Smooth muscle cell (in vitro differentiated cells): ENCODE results near the gene CLC. TPM values are rescaled to one million over a fixed set of nuclear protein-coding genes. Genes with fewer than 3 reads are reported as not detected.

Source experiments
- DNase-seq: peaks from one replicate; lab custom pipeline; 2025; ENCODE audit not compliant: unreplicated experiment; lab: John Stamatoyannopoulos, UW
- H2AFZ ChIP-seq: fragments of 200-600 bp; sonication (generic); 2 replicates; pipeline ENCODE4 v1.6.0; 2016; ENCODE audit warnings: antibody characterized with exemption, low read depth, mild to moderate bottlenecking
- H3F3A ChIP-seq: fragments of 200-600 bp; sonication (generic); 2 replicates; pipeline ENCODE4 v1.6.0; 2017; ENCODE audit warnings: antibody characterized with exemption, low read depth
- H3K27ac ChIP-seq: fragments of 200-600 bp; sonication (generic); 2 replicates; pipeline ENCODE4 v1.5.1; 2016; ENCODE audit warnings: low read depth, mild to moderate bottlenecking
- H3K27me3 ChIP-seq: fragments of 200-600 bp; sonication (generic); 2 replicates; pipeline ENCODE4 v1.6.1; 2016; ENCODE audit warnings: low read depth, mild to moderate bottlenecking
- H3K36me3 ChIP-seq: fragments of 200-600 bp; sonication (generic); 2 replicates; pipeline ENCODE4 v1.5.1; 2016; ENCODE audit warnings: low read depth
- H3K4me1 ChIP-seq: fragments of 200-600 bp; sonication (generic); 2 replicates; pipeline ENCODE4 v1.5.1; 2016; ENCODE audit warnings: low read depth
- H3K4me2 ChIP-seq: fragments of 200-600 bp; sonication (generic); 2 replicates; pipeline ENCODE4 v1.6.0; 2016; ENCODE audit warnings: mild to moderate bottlenecking
- H3K4me3 ChIP-seq: fragments of 200-600 bp; sonication (generic); 2 replicates; pipeline ENCODE4 v1.5.1; 2016; ENCODE audit warnings: mild to moderate bottlenecking
- H3K79me2 ChIP-seq: fragments of 200-600 bp; sonication (generic); 2 replicates; pipeline ENCODE4 v1.6.0; 2016; ENCODE audit warnings: low read depth, mild to moderate bottlenecking
- H3K9ac ChIP-seq: fragments of 200-600 bp; sonication (generic); 2 replicates; pipeline ENCODE4 v1.6.0; 2016; ENCODE audit warnings: low read depth
- H3K9me3 ChIP-seq: fragments of 200-600 bp; sonication (generic); replicated peaks from 2 replicates; pipeline ENCODE4 v1.5.1; 2016; ENCODE audit warnings: low read depth
- H4K20me1 ChIP-seq: fragments of 200-600 bp; sonication (generic); 2 replicates; pipeline ENCODE4 v1.6.0; 2016; ENCODE audit warnings: low read depth
- CTCF ChIP-seq: fragments of 200-600 bp; sonication (generic); IDR thresholded peaks from 2 replicates; pipeline ENCODE4 v1.5.1; 2017; ENCODE audit warnings: borderline replicate concordance, mild to moderate bottlenecking, antibody characterized with exemption; ENCODE audit not compliant: insufficient read depth, poor library complexity, severe bottlenecking
- WGBS: methylation state at CpG from one replicate; pipeline ENCODE4 v1.1.7; 2016; ENCODE audit warnings: low lambda C conversion rate; 5-methylcytosine and 5-hydroxymethylcytosine counted together
- polyA plus RNA-seq: library from polyadenylated mRNA; unstranded; fragments of >200 nt; fragmentation: Nextera tagmentation; extraction: Ambion mirVana; gene quantifications from 2 replicates; pipeline ENCODE4 v1.2.1, GENCODE V29; 2016
- small RNA-seq: library from RNA; depleted of rRNA; stranded (forward); fragments of <200 nt; gene quantifications from one replicate; pipeline ENCODE3, GENCODE V24; 2014
- total RNA-seq: library from RNA; depleted of rRNA; stranded (reverse); fragments of >200 nt; gene quantifications from 2 replicates; pipeline ENCODE4 v1.2.3, GENCODE V29; 2014

The CLC gene
- total and polyA plus RNA-seq, 2 experiments from 2014 or later, result not detected

DNA sequence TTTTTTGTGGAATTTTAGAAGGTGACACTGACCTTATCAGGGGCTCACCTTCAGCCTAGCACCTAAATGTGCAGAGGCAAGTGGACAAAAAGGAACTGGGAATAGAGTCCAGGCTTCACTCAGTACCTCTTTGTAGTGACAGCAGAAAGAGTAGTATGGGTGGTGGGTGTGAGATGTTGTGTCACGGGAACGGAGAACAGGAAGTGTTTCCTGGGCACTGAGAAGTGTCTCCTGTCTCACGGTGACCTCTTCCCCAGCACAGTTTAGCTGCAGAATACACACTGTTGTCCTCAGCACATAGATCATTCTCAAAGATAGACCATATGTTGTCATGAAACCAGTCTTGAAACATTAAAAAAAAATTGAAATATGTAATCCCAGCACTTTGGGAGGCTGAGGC is 51.1 kb downstream of the CLC start:
- Histone ChIP-seq H2AFZ (no peak overlapping the region), H3F3A (no peaks in the 10 kb centered on the region), H3K27me3 (no peaks in the 10 kb centered on the region), H3K36me3 (no peaks in the 10 kb centered on the region), H3K9ac (no peak overlapping the region), H3K4me1 (no peaks in the 10 kb centered on the region), H3K79me2 (no peaks in the 10 kb centered on the region), H3K4me2 (no peak overlapping the region), H3K4me3 (no peak overlapping the region), H4K20me1 (no peaks in the 10 kb centered on the region), H3K27ac (no peak overlapping the region), H3K9me3 (no peaks in the 10 kb centered on the region)
- 94% methylated on average over 3 of the region's 3 CpGs for WGBS
- no peak for DNase-seq
- TF ChIP-seq CTCF, result no peak

DNA sequence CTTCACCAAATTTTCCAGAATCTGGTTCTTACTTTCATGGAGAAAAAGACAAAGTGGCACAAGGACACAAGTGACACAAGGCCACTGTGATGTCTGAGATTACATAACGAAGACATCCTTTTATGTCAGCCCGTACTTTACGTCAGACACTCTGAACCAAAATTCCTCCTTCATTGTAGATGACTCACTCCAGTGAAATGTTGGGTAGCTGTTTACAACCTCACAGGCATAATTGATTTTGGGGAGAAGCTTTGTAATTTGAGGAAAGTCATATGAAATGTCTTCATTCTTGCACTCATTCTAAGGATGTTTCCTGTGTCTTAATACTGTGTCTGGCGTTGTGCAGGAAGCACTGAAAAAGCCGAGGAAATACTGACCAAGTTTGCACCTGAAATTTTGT is 53.6 kb downstream of the CLC start:
- Histone ChIP-seq H3K9ac (no peak overlapping the region), H3K79me2 (no peaks in the 10 kb centered on the region), H2AFZ (no peak overlapping the region), H3K4me2 (no peak overlapping the region), H3K27me3 (no peaks in the 10 kb centered on the region), H3K36me3 (no peaks in the 10 kb centered on the region), H4K20me1 (no peaks in the 10 kb centered on the region), H3K9me3 (no peaks in the 10 kb centered on the region), H3K27ac (no peak overlapping the region), H3K4me3 (no peak overlapping the region), H3F3A (no peaks in the 10 kb centered on the region), H3K4me1 (no peaks in the 10 kb centered on the region)
- WGBS, result 52% methylated on average over 5 of the region's 5 CpGs
- DNase-seq, result no peak
- no peak for TF ChIP-seq CTCF

GRCh38 chr19:39681416-39681815 is 56.4 kb downstream of the CLC start:
- no peak overlapping the region for H3K27ac ChIP-seq
- H3F3A ChIP-seq, result no peaks in the 10 kb centered on the region
- no peaks in the 10 kb centered on the region for H4K20me1 ChIP-seq
- H3K9me3 ChIP-seq, result no peaks in the 10 kb centered on the region
- no peak for DNase-seq
- no peaks in the 10 kb centered on the region for H3K27me3 ChIP-seq
- no peak overlapping the region for H2AFZ ChIP-seq
- no peak overlapping the region for H3K4me2 ChIP-seq
- H3K4me3 ChIP-seq, result no peak overlapping the region
- H3K79me2 ChIP-seq, result no peaks in the 10 kb centered on the region
- TF ChIP-seq CTCF, result no peak
- H3K4me1 ChIP-seq, result no peaks in the 10 kb centered on the region
- WGBS, result 89% methylated on average over 5 of the region's 5 CpGs
- H3K36me3 ChIP-seq, result no peaks in the 10 kb centered on the region
- H3K9ac ChIP-seq, result no peak overlapping the region

Small RNA genes lying within 50 kb of the gene (small RNA-seq; reads per million reads assigned to genes)
- gene RPS29P27, result not detected

Other genes starting within 250 kb of the CLC start
- gene DLL3, start 239.1 kb downstream of the CLC start, total RNA-seq, result 0.54 and 9.3 TPM in 2 replicates
- gene DLL3, start 239.1 kb downstream of the CLC start, polyA plus RNA-seq, result 0.80 and 1.6 TPM in 2 replicates
- gene SELENOV, start 222.9 kb downstream of the CLC start, total RNA-seq, result not detected in 2 replicates
- not detected in 2 replicates for gene SELENOV, start 222.9 kb downstream of the CLC start, polyA plus RNA-seq
- gene EID2B, start 205.2 kb downstream of the CLC start, total RNA-seq, result 1.9 and 2.7 TPM in 2 replicates
- 1.1 and 1.9 TPM in 2 replicates for gene EID2B, start 205.2 kb downstream of the CLC start, polyA plus RNA-seq
- gene EID2, start 197.9 kb downstream of the CLC start, total RNA-seq, result 11.9 and 15.9 TPM in 2 replicates
- 22.5 and 24.2 TPM in 2 replicates for gene EID2, start 197.9 kb downstream of the CLC start, polyA plus RNA-seq
- not detected in 2 replicates for gene LGALS13, start 135.5 kb downstream of the CLC start, total RNA-seq
- not detected in 2 replicates for gene LGALS13, start 135.5 kb downstream of the CLC start, polyA plus RNA-seq
- not detected in 2 replicates for gene LGALS16, start 82.1 kb downstream of the CLC start, total RNA-seq
- not detected in 2 replicates for gene LGALS16, start 82.1 kb downstream of the CLC start, polyA plus RNA-seq
- not detected in 2 replicates for gene LGALS14, start 33.5 kb downstream of the CLC start, total RNA-seq
- gene LGALS14, start 33.5 kb downstream of the CLC start, polyA plus RNA-seq, result not detected in 2 replicates
- not detected in 2 replicates for gene LEUTX, start 40.8 kb upstream of the CLC start, total RNA-seq
- gene LEUTX, start 40.8 kb upstream of the CLC start, polyA plus RNA-seq, result not detected in 2 replicates
- gene DYRK1B, start 96.1 kb upstream of the CLC start, total RNA-seq, result 5.3 and 9.2 TPM in 2 replicates
- gene DYRK1B, start 96.1 kb upstream of the CLC start, polyA plus RNA-seq, result 14.1 and 18.7 TPM in 2 replicates
- gene FBL, start 108.3 kb upstream of the CLC start, total RNA-seq, result 123 and 124 TPM in 2 replicates
- 116 and 140 TPM in 2 replicates for gene FBL, start 108.3 kb upstream of the CLC start, polyA plus RNA-seq
- 0.18 and 0.94 TPM in 2 replicates for gene FCGBP, start 196.6 kb upstream of the CLC start, total RNA-seq
- 0.04 and 0.15 TPM in 2 replicates for gene FCGBP, start 196.6 kb upstream of the CLC start, polyA plus RNA-seq
- gene PSMC4, start 233.1 kb upstream of the CLC start, total RNA-seq, result 87.2 and 120 TPM in 2 replicates
- 117 and 121 TPM in 2 replicates for gene PSMC4, start 233.1 kb upstream of the CLC start, polyA plus RNA-seq